IMR-90 (cell line): ENCODE results near the gene TJP3. TPM values are rescaled to one million over a fixed set of nuclear protein-coding genes. Genes with fewer than 3 reads are reported as not detected.

ENCODE experiments used
- ATAC-seq: fragments of 200-7000 bp; cut with Tn5 transposase; 2 replicates; pipeline ENCODE4 v1.9.1; 2020; ENCODE audit warnings: low read depth, mild to moderate bottlenecking, moderate library complexity
- BruUV-seq: library from RNA; stranded (reverse); fragments of 400-500 nt; replicated peaks from 2 replicates; lab custom pipeline; 2021; lab: Mats Ljungman, UMichigan
- CTCF ChIA-PET: fragments of 300-600 bp; formaldehyde crosslinking; extraction: SDS; loops from one replicate; lab custom pipeline; 2021; ENCODE audit warnings: antibody characterized with exemption; lab: Yijun Ruan, JAX
- POLR2A ChIA-PET: fragments of 300-600 bp; sonication (Branson Sonifier 250); formaldehyde crosslinking; loops from one replicate; lab custom pipeline; 2022; ENCODE audit warnings: antibody characterized with exemption; ENCODE audit not compliant: unreplicated experiment; lab: Charles Lee
- DNase-seq: peaks from one replicate; pipeline ENCODE4 v3.0.0; 2013
- H2AFZ ChIP-seq: replicated peaks from 2 replicates; pipeline ENCODE3; 2013; ENCODE audit warnings: low read length, mild to moderate bottlenecking; ENCODE audit not compliant: poor library complexity
- H2AK5ac ChIP-seq: 2 replicates; pipeline ENCODE4 v1.6.1; 2013; ENCODE audit warnings: low read depth, low read length, inconsistent platforms
- H2AK9ac ChIP-seq: replicated peaks from 2 replicates; pipeline ENCODE3; 2013; ENCODE audit warnings: mild to moderate bottlenecking, low read depth, low read length, moderate library complexity; ENCODE audit not compliant: poor library complexity
- H2BK120ac ChIP-seq: 2 replicates; pipeline ENCODE4 v1.6.1; 2013; ENCODE audit warnings: low read depth, low read length, inconsistent platforms
- H2BK15ac ChIP-seq: 3 replicates; pipeline ENCODE4 v1.6.1; 2013; ENCODE audit warnings: low read depth, low read length, inconsistent platforms
- H2BK20ac ChIP-seq: 2 replicates; pipeline ENCODE4 v1.6.1; 2013; ENCODE audit warnings: low read depth, mild to moderate bottlenecking, inconsistent platforms, low read length, moderate library complexity
- H2BK5ac ChIP-seq: 2 replicates; pipeline ENCODE4 v1.6.1; 2013; ENCODE audit warnings: mild to moderate bottlenecking, low read depth, low read length, inconsistent platforms; ENCODE audit not compliant: poor library complexity, severe bottlenecking
- H3K14ac ChIP-seq: replicated peaks from 2 replicates; pipeline ENCODE4 v1.6.1; 2013; ENCODE audit warnings: low read depth, low read length, inconsistent platforms
- H3K18ac ChIP-seq: 2 replicates; pipeline ENCODE4 v1.6.1; 2013; ENCODE audit warnings: low read depth, low read length, control low read depth
- H3K23ac ChIP-seq: 2 replicates; pipeline ENCODE4 v1.6.1; 2013; ENCODE audit warnings: low read depth, low read length, inconsistent platforms
- H3K27ac ChIP-seq: 2 replicates; pipeline ENCODE4 v1.5.1; 2013; ENCODE audit warnings: mild to moderate bottlenecking, control low read depth, low read length; ENCODE audit not compliant: insufficient read depth
- H3K27me3 ChIP-seq: 2 replicates; pipeline ENCODE4 v1.6.1; 2013; ENCODE audit warnings: low read length; ENCODE audit not compliant: control insufficient read depth, insufficient read depth
- H3K36me3 ChIP-seq: 2 replicates; pipeline ENCODE4 v1.6.1; 2013; ENCODE audit warnings: low read length, mixed read lengths; ENCODE audit not compliant: control insufficient read depth, insufficient read depth
- H3K4ac ChIP-seq: 2 replicates; pipeline ENCODE4 v1.6.1; 2013; ENCODE audit warnings: low read depth, low read length, inconsistent platforms
- H3K4me1 ChIP-seq: 2 replicates; pipeline ENCODE4 v1.6.1; 2013; ENCODE audit warnings: low read length, mixed read lengths; ENCODE audit not compliant: control insufficient read depth, insufficient read depth
- H3K4me2 ChIP-seq: 2 replicates; pipeline ENCODE4 v1.6.1; 2013; ENCODE audit warnings: low read depth, mild to moderate bottlenecking, control low read depth, low read length, moderate library complexity
- H3K4me3 ChIP-seq: 2 replicates; pipeline ENCODE4 v1.5.1; 2013; ENCODE audit warnings: low read depth, mild to moderate bottlenecking, control low read depth, low read length, moderate library complexity; ENCODE audit not compliant: insufficient read depth
- H3K56ac ChIP-seq: 2 replicates; pipeline ENCODE4 v1.6.1; 2013; ENCODE audit warnings: low read length, inconsistent platforms; ENCODE audit not compliant: insufficient read depth; ENCODE audit errors: extremely low read depth
- H3K79me1 ChIP-seq, 2 experiments: 2 replicates each; pipeline ENCODE4 v1.6.1; 2013; ENCODE audit warnings: low read length in 2 of 2, inconsistent platforms in 1 of 2, low read depth in 1 of 2
- H3K9ac ChIP-seq: 2 replicates; pipeline ENCODE4 v1.6.1; 2013; ENCODE audit warnings: low read depth, low read length, control low read depth
- H3K9me1 ChIP-seq: 2 replicates; pipeline ENCODE4 v1.6.1; 2013; ENCODE audit warnings: low read length, inconsistent platforms; ENCODE audit not compliant: insufficient read depth
- H3K9me3 ChIP-seq: 2 replicates; pipeline ENCODE4 v1.6.1; 2013; ENCODE audit warnings: low read length; ENCODE audit not compliant: control insufficient read depth, insufficient read depth
- H4K20me1 ChIP-seq: 2 replicates; pipeline ENCODE4 v1.6.1; 2013; ENCODE audit warnings: low read length, inconsistent platforms; ENCODE audit not compliant: insufficient read depth
- H4K5ac ChIP-seq: 2 replicates; pipeline ENCODE4 v1.6.1; 2013; ENCODE audit warnings: mild to moderate bottlenecking, low read depth, low read length, control low read depth
- H4K8ac ChIP-seq, 2 experiments: 2 replicates each; pipeline ENCODE4 v1.6.1; 2013; ENCODE audit warnings: low read depth in 2 of 2, low read length in 2 of 2, control low read depth in 1 of 2, inconsistent platforms in 1 of 2
- H4K91ac ChIP-seq: 2 replicates; pipeline ENCODE4 v1.6.1; 2013; ENCODE audit warnings: low read depth, low read length, inconsistent platforms; ENCODE audit not compliant: insufficient read depth
- BHLHE40 ChIP-seq: fragments of 150-350 bp; IDR thresholded peaks from 2 replicates; pipeline ENCODE4 v1.6.1; 2016; ENCODE audit warnings: mild to moderate bottlenecking, low read depth, low read length
- CEBPB ChIP-seq: IDR thresholded peaks from 2 replicates; pipeline ENCODE4 v1.6.1; 2012; ENCODE audit warnings: low read depth, low read length, improper control_type of control experiment
- ELK1 ChIP-seq: fragments of 150-350 bp; IDR thresholded peaks from 2 replicates; pipeline ENCODE4 v1.6.1; 2016; ENCODE audit warnings: low read depth, mild to moderate bottlenecking, low read length, moderate library complexity, borderline replicate concordance
- NFE2L2 ChIP-seq: fragments of 150-350 bp; IDR thresholded peaks from 2 replicates; pipeline ENCODE4 v1.6.1; 2016; ENCODE audit warnings: low read depth, mild to moderate bottlenecking, low read length
- POLR2A ChIP-seq: IDR thresholded peaks from 2 replicates; pipeline ENCODE4 v1.6.1; 2012; ENCODE audit warnings: mild to moderate bottlenecking, low read depth, low read length
- RFX5 ChIP-seq: IDR thresholded peaks from 2 replicates; pipeline ENCODE4 v1.8.0; 2012; ENCODE audit warnings: low read depth, mild to moderate bottlenecking, low read length, moderate library complexity
- WGBS, 2 experiments: methylation state at CpG; one replicate each; pipeline versions ENCODE4 v1.1.5 to v1.1.7; 2013; ENCODE audit warnings: missing lambda C conversion rate in 2 of 2; ENCODE audit not compliant: insufficient read length in 1 of 2; ENCODE audit errors: extremely low coverage in 2 of 2; 5-methylcytosine and 5-hydroxymethylcytosine counted together
- dilution Hi-C: fragments of 300-500 bp; cut with HindIII; formaldehyde crosslinking; loops from one replicate; pipeline ENCODE4 v1.14.3; 2018; ENCODE audit warnings: low sequenced_read_pairs; ENCODE audit not compliant: unreplicated experiment
- in situ Hi-C: fragments of 300-500 bp; cut with MboI; formaldehyde crosslinking; loops from 3 replicates; pipeline ENCODE4 v1.14.3; 2019; ENCODE audit warnings: low sequenced_read_pairs, inconsistent platforms, mixed read lengths
- intact Hi-C: fragments of 100-400 bp; cut with micrococcal nuclease; formaldehyde crosslinking; loops from 2 replicates; pipeline ENCODE4 v1.10.0; 2022
- polyA plus RNA-seq, 3 experiments: library from polyadenylated mRNA; depleted of rRNA; stranded (reverse); fragments of >200 nt; gene quantifications; 2 replicates each; pipeline ENCODE4 v1.2.3, GENCODE V29; 2012; ENCODE audit warnings: low replicate concordance in 1 of 3
- total RNA-seq: library from RNA; depleted of rRNA; stranded (reverse); fragments of >200 nt; gene quantifications from 2 replicates; pipeline ENCODE4 v1.2.3, GENCODE V29; 2012
- TF ChIP-seq, protein P1 (sequence below): conservative IDR thresholded peaks from 2 replicates; pipeline ENCODE4 v1.5.1; 2012; ENCODE audit warnings: mild to moderate bottlenecking, low read depth, low read length, improper control_type of control experiment

Gene TJP3
- total and polyA plus RNA-seq, 2 of the 4 experiments (the other 2 are of a cell fraction), result not detected

DNA sequence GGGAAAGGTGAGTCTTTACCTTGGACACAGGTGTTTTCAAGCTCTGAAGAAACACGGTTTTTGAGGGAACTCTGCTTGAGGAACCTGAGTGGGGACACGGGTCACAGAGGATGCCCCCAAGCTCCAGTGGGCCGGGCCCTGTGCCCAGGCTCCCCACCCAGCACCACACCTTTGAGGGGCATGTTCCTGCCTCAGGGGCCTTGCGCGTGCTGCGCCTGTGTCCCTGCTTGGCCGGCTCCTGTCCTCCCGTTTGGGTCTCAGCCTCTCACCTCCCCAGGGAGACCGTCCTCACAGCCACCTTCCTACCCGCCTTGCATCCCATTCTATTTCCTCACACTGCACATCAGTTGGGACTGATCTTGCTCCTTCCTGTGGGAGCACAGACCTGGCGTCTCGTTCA is 29.0 kb upstream of the TJP3 start:
- Histone ChIP-seq H3K4me2 (no peak overlapping the region), H3K4me3 (no peak overlapping the region), H3K9me3 (peaks cover under 1% of the 10 kb centered on the region), H3K14ac (no peak overlapping the region), H2BK20ac (no peak overlapping the region), H2AK9ac (no peak overlapping the region), H4K20me1 (peaks cover 61% of the 10 kb centered on the region), H2BK120ac (no peak overlapping the region), H3K9me1 (peaks cover 12% of the 10 kb centered on the region; the same call in 1 of the 2 replicates), H3K27ac (no peak overlapping the region), H2AFZ (no peak overlapping the region), H2BK15ac (no peak overlapping the region), H4K5ac (no peak overlapping the region), H3K4ac (no peak overlapping the region), H3K9ac (no peak overlapping the region), H3K27me3 (no peaks in the 10 kb centered on the region), H3K18ac (no peak overlapping the region), H3K4me1 (peaks cover 13% of the 10 kb centered on the region; the same call in 1 of the 2 replicates), H4K8ac (no peak overlapping the region), H2BK5ac (no peak overlapping the region), H2AK5ac (no peak overlapping the region), H3K23ac (no peak overlapping the region), H4K91ac (no peak overlapping the region), H3K56ac (no peak overlapping the region), H3K36me3 (peaks cover 13% of the 10 kb centered on the region; the same call in 1 of the 2 replicates), H3K79me1 (peaks cover 14 to 75% of the 10 kb centered on the region in 2 experiments)
- WGBS, 2 experiments, result 90% methylated on average over 7 of the region's 12 CpGs; no CpG with 5 or more reads in 1 of the 2 experiments
- ATAC-seq (no peak), DNase-seq (no peak)
- intact Hi-C loops (no loop called here), dilution Hi-C loops (no loop called here), in situ Hi-C loops (no loop called here)
- BruUV-seq, result no TSS peak
- TF ChIP-seq BHLHE40, result no peak
- no peak for TF ChIP-seq ELK1
- TF ChIP-seq POLR2A, result no peak
- TF ChIP-seq CEBPB, result no peak
- TF ChIP-seq RFX5, result no peak
- TF ChIP-seq, protein P1, sequence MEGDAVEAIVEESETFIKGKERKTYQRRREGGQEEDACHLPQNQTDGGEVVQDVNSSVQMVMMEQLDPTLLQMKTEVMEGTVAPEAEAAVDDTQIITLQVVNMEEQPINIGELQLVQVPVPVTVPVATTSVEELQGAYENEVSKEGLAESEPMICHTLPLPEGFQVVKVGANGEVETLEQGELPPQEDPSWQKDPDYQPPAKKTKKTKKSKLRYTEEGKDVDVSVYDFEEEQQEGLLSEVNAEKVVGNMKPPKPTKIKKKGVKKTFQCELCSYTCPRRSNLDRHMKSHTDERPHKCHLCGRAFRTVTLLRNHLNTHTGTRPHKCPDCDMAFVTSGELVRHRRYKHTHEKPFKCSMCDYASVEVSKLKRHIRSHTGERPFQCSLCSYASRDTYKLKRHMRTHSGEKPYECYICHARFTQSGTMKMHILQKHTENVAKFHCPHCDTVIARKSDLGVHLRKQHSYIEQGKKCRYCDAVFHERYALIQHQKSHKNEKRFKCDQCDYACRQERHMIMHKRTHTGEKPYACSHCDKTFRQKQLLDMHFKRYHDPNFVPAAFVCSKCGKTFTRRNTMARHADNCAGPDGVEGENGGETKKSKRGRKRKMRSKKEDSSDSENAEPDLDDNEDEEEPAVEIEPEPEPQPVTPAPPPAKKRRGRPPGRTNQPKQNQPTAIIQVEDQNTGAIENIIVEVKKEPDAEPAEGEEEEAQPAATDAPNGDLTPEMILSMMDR, result no peak
- no peak for TF ChIP-seq NFE2L2
- POLR2A ChIA-PET, result no interaction called here
- CTCF ChIA-PET, result no interaction called here
